Measurements from ENCODE around the gene LEAP2.

DNA sequence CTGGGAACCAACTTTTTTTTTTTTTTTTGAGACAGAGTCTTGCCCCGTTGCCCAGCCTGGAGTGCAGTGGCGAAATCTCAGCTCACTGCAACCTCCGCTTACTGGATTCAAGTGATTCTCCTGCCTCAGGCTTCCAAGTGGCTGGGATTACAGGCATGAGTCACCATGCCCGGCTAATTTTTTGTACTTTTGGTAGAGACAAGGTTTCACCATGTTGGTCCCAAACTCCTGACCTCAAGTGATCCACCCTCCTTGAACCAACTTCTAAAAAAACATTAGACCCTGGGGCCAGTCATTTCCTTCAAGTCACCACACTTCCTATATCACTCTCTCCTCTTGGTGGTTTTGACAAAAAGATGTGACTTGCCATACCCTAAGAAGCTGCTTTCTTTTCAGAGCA is 32.2 kb upstream of the LEAP2 start:
- TF ChIP-seq, protein P1, sequence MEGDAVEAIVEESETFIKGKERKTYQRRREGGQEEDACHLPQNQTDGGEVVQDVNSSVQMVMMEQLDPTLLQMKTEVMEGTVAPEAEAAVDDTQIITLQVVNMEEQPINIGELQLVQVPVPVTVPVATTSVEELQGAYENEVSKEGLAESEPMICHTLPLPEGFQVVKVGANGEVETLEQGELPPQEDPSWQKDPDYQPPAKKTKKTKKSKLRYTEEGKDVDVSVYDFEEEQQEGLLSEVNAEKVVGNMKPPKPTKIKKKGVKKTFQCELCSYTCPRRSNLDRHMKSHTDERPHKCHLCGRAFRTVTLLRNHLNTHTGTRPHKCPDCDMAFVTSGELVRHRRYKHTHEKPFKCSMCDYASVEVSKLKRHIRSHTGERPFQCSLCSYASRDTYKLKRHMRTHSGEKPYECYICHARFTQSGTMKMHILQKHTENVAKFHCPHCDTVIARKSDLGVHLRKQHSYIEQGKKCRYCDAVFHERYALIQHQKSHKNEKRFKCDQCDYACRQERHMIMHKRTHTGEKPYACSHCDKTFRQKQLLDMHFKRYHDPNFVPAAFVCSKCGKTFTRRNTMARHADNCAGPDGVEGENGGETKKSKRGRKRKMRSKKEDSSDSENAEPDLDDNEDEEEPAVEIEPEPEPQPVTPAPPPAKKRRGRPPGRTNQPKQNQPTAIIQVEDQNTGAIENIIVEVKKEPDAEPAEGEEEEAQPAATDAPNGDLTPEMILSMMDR (IDR thresholded peaks at IDR 0.05) = no peak
- no peak for TF ChIP-seq POLR2A (IDR thresholded peaks at IDR 0.05)
